Mammary epithelial cell (primary cell): ENCODE data around the gene MAP1A.
"Not testable (repeated sequence)": the region's sequence is repeated elsewhere in the genome, so short reads cannot be mapped to it uniquely, and the experiment has no call there.

ENCODE experiments used
- CTCF ChIP-seq, 2 donors: IDR thresholded peaks in 1 of 2; conservative IDR thresholded peaks in 1 of 2; 2 replicates each; pipeline ENCODE4 v1.5.1; 2011 to 2012; ENCODE audit warnings: inconsistent platforms in 2 of 2, low read length in 2 of 2, mild to moderate bottlenecking in 2 of 2, control low read depth in 1 of 2, low read depth in 1 of 2; ENCODE audit not compliant: insufficient read depth in 1 of 2; ENCODE audit errors: extremely low read depth in 1 of 2
- EZH2 ChIP-seq: IDR thresholded peaks from 2 replicates; pipeline ENCODE4 v1.6.1; 2012; ENCODE audit warnings: low read length, inconsistent platforms, borderline replicate concordance

- not testable (repeated sequence) for TF ChIP-seq CTCF (conservative IDR thresholded peaks at IDR 0.05 in 1 of 2, IDR thresholded peaks at IDR 0.05 in 1 of 2; ENCODE audit: extremely low read depth in 1 of 2, insufficient read depth in 1 of 2, low read depth in 1 of 2, low read length in 2 of 2); EZH2
Observed at GRCh38 chr15:43563793-43564192, 46.4 kb downstream of the MAP1A start.
